Right kidney (tissue), 1 donor: Measurements from ENCODE around the gene C13orf46.
"Not testable (repeated sequence)": the region's sequence is repeated elsewhere in the genome, so short reads cannot be mapped to it uniquely, and the experiment has no call there.

Source experiments
- DNase-seq: peaks from one replicate; pipeline ENCODE4 v3.0.0-alpha.2; 2016

C13orf46 gene

DNA sequence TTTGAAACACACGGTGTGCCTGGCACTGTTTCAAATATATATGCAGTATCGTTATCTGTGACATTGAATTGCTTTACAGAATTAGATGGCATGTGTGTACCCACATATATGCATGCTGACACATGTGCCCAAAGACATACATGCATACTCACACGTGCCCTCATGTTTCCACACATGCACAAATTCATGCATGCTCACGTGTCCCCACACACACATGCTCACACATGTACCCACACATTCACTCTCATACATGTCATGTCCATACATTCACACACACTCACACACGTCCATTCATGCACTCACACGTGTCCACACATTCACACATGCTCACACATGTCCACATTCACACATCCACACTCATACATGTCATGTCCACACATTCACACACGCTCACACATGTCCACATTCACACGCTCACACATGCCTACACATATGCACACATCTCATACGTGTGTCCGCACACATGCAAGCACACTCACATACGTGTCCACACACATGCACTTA lies 17.9 kb upstream of the C13orf46 start:
- DNase-seq = no peak

GRCh38 chr13:113991191-113991669 lies 17.4 kb upstream of the C13orf46 start:
- no peak for DNase-seq

- no peak for DNase-seq
These were observed 16.5 kb upstream of the C13orf46 start for GRCh38 chr13:113990321-113990837.

DNA sequence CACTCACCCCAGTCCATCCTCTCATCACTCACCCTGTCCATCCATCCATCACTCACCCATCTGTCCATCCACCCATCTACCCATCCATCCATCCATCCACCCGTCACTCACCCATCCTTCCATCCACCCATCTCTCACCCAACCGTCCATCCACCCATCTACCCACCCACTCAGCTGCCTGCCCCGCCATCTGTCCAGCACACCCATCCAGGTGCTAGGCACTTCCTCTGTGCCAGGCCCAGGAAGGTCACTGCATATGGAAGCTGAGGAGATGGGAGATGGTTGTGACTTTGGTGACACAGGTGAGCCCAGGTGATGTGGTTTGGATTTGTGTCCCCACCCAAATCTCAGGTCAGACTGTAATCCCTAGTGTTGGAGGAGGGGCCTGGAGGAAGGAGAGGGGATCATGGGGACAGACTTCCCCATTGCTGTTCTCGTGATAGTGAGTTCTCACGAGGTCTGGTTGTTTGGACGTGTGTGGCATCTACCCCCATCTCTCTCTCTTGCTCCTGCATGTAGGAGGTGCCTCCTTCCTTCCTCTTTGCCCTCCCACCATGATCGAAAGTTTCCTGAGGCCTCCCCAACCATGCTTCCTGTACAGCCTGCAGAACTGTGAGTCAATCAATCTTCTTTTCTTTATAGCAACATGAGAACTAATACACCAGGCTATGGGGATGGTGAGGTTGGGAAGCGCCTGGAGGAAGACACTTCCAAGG lies 15.9 kb upstream of the C13orf46 start:
- no peak for DNase-seq

DNA sequence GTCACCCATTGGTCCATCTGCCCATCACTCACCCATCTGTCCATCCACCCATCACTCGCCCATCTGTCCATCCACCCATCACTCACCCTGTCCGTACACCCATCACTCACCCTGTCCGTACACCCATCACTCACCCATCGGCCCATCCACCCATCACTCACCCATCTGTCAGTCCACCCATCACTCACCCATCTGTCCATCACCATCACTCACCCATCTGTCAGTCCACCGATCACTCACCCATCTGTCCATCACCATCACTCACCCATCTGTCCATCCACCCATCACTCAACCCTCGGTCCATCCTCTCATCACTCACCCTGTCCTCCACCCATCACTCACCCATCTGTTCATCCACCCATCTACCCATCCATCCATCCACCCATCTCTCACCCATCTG lies 15.0 kb upstream of the C13orf46 start:
- DNase-seq = not testable (repeated sequence)

- no peak for DNase-seq
These were observed 8.4 kb upstream of the C13orf46 start for GRCh38 chr13:113982296-113982661.

- DNase-seq = no peak
These were observed 7.9 kb upstream of the C13orf46 start for GRCh38 chr13:113981611-113982295.

GRCh38 chr13:113981194-113981605 lies 7.3 kb upstream of the C13orf46 start:
- DNase-seq = no peak

- DNase-seq = no peak
These were observed 6.7 kb upstream of the C13orf46 start for GRCh38 chr13:113980489-113981064.

DNA sequence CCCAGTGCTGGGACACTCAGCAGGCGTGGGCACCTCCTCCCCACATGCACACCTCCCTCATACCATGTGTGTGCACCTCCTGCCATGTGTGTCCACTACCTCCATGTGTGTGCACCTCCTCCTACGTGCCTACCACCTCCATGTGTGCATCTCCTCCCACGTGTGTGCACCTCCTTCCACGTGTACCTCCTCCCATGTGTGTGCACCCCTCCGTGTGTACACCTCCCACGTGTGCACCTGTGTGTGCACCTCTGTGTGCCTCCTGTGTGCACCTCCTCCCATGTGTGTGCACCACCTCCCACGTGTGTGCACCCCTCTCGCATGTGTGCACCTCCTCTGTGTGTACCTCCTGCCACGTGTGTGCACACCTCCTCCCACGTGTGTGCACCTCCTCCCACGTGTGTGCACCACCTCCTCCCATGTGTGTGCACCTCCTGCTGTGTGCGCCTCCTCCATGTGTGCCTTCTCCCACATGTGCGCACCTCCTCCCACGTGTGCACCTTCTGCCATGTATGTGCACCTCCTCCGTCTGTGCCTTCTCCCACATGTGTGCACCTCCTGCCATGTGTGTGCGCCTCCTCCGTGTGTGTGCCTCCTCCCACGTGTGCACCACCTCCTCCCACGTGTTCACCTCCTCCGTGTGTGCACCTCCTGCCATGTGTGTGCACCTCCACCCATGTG lies 6.1 kb upstream of the C13orf46 start:
- DNase-seq = no peak

DNA sequence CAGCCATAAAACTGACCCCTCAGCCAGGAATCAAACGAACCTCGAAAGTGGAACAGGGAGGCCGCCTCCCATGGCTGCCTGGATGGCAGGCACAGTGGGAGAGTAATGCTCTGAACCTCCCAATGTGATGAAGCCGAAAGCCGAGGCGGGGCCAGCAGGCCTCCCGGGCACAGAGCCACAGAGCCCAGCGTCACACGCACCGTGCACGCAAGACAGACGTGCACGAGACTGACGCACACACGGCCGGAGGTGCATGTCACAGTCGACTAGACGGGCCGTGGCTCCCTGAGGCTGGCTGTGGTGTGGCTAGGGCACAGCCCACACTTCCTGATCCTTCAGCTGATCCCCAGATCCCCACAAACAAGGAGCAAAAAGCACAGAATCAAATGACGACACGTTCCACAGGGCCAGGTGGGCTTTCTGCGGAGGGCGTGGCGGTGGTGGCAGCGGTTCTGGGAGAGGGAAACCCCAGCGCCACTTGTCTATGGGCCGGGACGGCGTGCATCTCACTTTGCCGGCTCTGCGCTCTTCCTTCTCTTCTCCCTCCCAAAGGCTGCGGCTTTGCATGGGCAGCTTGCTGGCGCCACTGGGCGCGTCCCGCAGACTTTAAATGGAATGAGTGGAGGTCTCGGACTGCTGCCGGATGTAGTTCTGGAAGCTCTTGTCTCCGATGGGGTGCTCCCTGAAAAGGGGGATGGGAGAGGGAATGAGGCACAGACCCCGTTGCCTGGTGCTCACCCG lies 5.0 kb upstream of the C13orf46 start:
- no peak for DNase-seq

GRCh38 chr13:113977976-113978375 lies 4.1 kb upstream of the C13orf46 start:
- no peak for DNase-seq

DNA sequence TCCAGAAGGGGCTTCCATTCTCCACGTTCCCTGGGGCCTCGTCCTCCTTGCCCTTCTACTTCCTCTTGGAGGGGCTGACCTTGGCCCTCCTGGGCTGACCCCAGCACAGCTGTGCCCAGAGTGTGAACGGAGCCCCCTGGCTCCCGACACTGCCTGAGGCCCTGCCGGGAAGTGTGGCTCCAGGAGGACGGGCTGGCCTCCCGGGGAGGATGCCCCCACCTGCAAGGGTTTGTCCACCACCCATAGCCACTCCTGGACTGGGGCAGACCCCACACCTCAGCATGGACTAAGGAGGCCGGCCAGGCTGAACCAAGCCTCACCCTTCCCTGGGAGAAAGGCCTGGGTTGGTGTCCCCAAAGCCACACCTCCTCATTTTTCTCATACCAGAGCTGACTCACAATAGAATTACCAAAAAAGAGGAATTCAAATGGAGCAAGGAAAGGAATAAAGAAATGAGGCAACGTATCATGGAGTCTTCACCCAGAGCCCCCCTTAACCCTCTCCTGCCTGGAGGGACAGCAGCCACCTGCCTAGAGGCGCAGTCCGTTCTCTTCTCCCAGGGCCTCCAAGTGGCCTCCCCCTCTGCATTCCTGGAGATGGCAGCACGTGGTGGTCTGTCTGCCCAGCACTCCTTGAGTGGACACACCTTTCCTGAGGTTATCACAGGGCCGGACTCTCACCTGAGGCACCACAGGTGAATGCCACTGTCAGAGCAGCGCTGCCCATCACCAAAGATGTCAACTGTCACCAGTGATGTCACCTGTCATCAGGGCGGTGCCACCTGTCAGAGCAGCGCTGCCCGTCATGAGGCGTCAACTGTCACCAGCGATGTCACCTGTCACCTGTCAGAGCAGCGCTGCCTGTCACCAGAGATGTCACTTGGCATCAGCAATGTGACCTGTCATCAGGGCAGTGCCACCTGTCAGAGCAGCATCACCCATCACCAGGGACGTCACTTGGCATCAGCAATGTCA lies 3.1 kb upstream of the C13orf46 start:
- DNase-seq = no peak

DNA sequence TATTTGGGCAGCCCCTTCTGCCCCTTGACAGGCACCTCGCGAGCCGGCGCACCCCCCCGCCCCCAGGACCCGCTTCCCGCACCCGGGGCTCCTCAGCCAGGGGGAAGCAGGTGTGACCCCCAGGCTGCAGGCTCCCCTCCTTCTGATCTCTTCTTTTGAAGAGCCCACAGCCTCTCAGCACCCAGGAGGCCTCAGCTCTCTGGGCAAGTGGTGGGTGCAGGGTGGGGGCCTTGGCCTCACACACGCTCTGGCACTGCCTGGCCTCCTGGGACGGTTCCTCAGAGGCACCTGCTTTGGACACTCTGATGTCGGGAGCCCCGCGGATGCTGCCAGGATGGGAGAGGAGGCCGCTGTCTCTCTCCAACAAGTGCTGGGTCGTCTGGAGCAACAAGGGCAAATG lies 1.5 kb upstream of the C13orf46 start:
- no peak for DNase-seq

DNA sequence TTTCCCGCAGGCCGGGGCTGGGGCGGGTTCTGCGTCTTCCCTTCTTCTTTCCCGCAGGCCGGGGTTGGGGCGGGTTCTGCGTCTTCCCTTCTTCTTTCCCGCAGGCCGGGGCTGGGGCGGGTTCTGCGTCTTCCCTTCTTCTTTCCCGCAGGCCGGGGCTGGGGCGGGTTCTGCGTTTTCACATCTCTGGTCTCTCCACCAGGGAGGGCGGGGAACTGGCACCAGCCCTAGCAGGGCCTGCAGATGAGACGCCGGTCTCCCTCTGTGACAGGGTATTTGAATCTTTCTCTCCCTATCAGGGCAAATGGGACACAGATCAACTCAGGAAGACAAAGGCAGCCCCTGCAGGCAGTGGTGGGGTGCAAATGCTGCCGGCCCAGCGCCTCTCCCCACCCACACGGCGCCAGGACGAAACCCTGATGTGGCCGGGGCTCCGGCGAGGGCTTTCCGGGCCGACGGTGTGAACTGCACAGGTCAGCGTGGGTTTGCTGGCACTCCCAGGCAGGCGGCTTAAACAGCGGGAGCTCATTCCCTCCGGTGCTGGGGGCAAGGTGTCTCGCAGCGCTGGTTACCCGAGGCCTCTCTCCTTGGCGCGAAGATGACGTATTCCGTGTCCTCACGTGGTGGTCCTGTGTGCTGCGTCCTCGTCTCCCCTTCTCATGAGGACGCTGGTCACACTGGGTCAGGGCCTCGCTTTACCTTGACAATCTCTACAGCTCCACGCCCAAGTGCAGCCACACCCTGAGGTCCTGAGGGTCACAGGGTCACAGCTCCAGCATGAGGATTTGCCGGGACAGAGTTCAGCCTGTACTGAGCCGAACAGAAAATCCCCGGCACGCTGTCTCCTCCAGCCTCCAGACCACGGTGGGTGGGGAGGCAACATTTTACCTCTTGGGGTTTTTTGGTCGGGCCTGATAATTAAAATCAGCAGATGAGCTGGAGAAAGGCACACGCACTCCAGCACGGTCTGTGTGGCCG lies 717 bp upstream of the C13orf46 start:
- no peak for DNase-seq

GRCh38 chr13:113972451-113973217 lies 1.2 kb downstream of the C13orf46 start:
- no peak for DNase-seq

- no peak for DNase-seq
These were observed 2.2 kb downstream of the C13orf46 start for GRCh38 chr13:113971471-113972231.
